Prostate gland (tissue), 2 donors: ENCODE results near the gene MFAP4.

Experiments used
- POLR2A ChIP-seq: fragments of 450-650 bp; IDR thresholded peaks from one replicate; pipeline ENCODE4 v1.6.1; 2016; ENCODE audit warnings: antibody characterized with exemption, mild to moderate bottlenecking
- POLR2AphosphoS5 ChIP-seq: sonication (generic); formaldehyde crosslinking; IDR thresholded peaks from one replicate; pipeline ENCODE4 v1.6.1; 2017; ENCODE audit warnings: antibody characterized with exemption
- TF ChIP-seq, protein P1 (sequence below), 4 experiments: fragments of 200-600 bp in 2 of 4; fragments of 450-650 bp in 2 of 4; sonication (generic) in 2 of 4; IDR thresholded peaks; 1 replicate in 3 of 4; 2 replicates in 1 of 4; pipeline ENCODE4 v1.5.1; 2016 to 2019; ENCODE audit warnings: antibody characterized with exemption in 4 of 4, mild to moderate bottlenecking in 2 of 4, moderate library complexity in 2 of 4

DNA sequence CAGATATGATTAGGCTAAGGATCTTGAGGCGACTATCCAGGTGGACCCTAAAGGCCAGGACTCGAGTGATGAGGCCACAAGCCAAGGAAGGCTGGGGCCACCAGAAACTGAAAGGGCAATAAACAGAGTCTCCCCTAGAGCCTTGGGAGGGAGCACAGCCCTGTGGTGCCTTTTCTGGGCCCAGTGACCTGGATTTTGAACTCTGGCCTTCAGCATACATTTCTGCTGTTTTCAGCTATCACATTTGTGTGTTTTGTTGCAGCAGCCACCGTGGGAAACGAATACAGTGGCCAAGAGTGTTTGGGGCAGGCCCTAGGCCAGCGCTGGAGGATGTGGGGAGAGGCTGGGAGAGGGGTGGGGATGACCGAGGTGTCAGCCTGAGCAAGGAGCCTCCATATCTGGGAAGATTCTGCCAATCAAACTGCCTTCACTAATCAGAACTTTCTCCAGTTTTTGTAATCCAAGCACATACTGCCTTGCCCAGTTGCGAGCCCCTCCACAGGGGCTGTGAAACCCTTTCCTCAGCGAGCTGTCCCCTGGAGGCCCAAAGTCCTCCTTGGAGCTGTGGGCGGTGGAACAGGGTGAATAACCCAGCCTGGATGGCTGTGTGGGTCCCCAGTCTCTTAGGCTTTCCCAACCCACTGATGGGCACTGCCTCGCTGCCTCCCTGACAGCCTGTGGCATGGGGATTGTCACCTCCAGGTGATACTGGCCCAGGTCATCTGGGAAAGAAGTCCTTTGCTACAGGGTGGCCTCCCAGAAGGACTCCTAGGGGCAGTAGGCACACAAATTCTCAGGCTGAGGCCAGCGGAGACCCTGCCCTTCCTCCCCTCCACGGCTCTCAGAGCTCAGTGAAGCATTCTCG, 41.3 kb downstream of the MFAP4 start:
- TF ChIP-seq, protein P1, sequence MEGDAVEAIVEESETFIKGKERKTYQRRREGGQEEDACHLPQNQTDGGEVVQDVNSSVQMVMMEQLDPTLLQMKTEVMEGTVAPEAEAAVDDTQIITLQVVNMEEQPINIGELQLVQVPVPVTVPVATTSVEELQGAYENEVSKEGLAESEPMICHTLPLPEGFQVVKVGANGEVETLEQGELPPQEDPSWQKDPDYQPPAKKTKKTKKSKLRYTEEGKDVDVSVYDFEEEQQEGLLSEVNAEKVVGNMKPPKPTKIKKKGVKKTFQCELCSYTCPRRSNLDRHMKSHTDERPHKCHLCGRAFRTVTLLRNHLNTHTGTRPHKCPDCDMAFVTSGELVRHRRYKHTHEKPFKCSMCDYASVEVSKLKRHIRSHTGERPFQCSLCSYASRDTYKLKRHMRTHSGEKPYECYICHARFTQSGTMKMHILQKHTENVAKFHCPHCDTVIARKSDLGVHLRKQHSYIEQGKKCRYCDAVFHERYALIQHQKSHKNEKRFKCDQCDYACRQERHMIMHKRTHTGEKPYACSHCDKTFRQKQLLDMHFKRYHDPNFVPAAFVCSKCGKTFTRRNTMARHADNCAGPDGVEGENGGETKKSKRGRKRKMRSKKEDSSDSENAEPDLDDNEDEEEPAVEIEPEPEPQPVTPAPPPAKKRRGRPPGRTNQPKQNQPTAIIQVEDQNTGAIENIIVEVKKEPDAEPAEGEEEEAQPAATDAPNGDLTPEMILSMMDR (IDR thresholded peaks at IDR 0.05), result no peak
- no peak for TF ChIP-seq POLR2A
- TF ChIP-seq POLR2AphosphoS5, result no peak
